HG03520 (cell line): ENCODE measurements around the gene PPM1H.

Experiments used
- ATAC-seq: cut with Tn5 transposase; IDR thresholded peaks from one replicate; pipeline ENCODE4 v1.9.1; 2021; ENCODE audit warnings: mild to moderate bottlenecking, moderate library complexity; ENCODE audit not compliant: unreplicated experiment

The PPM1H gene

GRCh38 chr12:62657363-62657632 lies 277.7 kb downstream of the PPM1H start:
- no peak for ATAC-seq

DNA sequence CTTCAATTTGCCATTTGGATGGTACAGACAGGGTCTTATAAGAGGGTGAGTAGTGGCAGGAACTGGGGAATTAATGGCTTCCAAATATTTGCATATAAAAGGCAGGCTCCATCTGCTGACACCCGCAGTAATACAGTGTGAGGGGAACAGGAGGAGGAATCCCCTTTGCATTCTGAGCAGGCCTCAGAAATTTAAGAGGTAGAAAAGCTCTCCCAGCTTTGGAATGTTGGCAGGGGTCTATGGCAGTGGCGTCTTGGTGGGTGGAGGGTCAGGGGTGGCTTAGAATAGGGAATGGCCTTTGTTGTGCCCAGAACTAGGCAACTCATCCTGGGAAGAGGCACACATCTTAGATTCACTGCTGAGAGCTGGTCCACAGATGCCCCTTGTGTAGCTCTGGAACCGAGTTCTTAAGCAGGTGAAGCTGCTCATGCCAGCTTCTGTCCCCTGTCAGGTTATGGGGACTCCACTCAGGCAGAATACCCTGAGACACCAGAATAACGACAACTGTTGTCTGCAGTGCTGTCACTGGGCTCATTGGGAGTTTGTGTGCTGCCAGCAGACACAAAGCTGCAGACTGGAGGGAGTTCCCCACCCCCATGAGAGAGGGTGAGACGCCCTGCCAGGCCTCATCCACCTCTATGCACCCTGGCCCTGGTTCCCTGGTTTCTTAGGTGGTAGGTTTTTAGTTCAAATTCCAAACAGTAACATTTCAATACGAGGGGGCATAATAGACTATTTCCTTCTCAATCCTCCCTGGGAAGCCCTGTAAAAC lies 278.2 kb downstream of the PPM1H start:
- ATAC-seq = no peak

DNA sequence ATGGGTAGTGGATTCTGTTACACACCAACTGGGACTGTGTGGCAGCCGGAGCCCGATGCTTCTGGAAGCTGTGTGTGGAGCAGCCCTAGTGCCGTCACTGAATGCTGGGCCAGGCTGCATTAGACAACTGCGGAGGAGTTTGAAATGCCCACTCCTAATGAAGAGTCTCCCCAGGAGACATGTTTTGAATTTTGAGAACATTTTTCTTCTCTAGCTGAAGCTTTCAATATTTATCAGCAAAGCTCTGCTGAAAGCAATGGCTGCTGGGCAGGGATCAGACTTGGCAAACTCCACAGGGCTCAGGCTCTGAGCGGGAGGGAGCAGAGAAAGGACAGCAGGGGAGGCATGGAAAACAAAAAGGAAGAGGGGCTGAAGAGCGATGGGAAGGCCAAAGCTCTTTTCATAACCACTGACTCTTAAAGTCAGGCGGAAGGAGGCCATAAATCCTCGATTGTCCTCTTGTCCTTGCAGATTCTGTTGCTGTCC lies 279.2 kb downstream of the PPM1H start:
- no peak for ATAC-seq

GRCh38 chr12:62654326-62655241 lies 280.4 kb downstream of the PPM1H start:
- ATAC-seq = no peak

DNA sequence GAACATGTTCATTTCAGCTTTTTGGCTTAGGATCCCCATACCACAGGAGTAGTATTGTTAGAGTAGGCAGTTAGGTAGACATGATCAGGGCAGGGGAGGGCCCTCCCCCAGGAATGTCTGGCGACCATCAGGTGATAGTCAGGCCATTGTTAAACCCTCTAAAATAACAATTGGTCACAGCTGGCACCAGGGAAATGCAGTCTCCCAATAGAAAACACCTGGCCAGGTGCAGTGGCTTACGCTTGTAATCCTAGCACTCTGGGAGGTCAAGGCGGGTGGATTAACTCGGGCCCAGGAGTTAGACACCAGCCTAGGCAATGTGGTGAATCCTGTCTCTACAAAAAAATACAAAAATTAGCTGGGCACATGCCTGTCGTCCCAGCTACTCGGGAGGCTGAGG lies 281.2 kb downstream of the PPM1H start:
- ATAC-seq = no peak

GRCh38 chr12:62653304-62653703 lies 281.6 kb downstream of the PPM1H start:
- ATAC-seq = no peak

GRCh38 chr12:62651138-62651537 lies 283.8 kb downstream of the PPM1H start:
- ATAC-seq = no peak

- no peak for ATAC-seq
Measured at GRCh38 chr12:62649412-62650138, 285.4 kb downstream of the PPM1H start.

GRCh38 chr12:62647586-62647985 lies 287.4 kb downstream of the PPM1H start:
- ATAC-seq = no peak

- ATAC-seq = no peak
Measured at GRCh38 chr12:62646566-62646965, 288.4 kb downstream of the PPM1H start.

GRCh38 chr12:62643486-62643885 lies 291.5 kb downstream of the PPM1H start:
- ATAC-seq = no peak

DNA sequence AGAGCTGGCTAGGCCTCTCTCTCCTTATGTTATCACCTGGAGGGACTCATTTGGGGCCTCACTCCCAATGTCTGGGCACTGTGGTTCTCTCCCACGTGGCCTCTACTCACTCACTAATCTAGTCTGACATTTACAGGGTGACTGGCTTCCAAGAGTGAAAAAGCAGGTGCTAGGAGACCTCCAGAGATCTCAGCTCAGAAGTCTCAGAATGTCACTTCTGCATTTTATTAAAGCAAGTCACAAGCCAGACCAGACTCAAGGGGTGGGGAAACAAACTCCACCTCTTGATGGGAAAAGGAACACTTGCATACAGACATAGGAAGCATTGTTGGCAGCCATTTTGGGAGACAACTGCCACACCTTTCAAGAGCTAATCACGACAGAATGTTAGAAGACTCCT lies 292.5 kb downstream of the PPM1H start:
- ATAC-seq = no peak

GRCh38 chr12:62640910-62641448 lies 294.0 kb downstream of the PPM1H start:
- ATAC-seq = peak; percentile 93

DNA sequence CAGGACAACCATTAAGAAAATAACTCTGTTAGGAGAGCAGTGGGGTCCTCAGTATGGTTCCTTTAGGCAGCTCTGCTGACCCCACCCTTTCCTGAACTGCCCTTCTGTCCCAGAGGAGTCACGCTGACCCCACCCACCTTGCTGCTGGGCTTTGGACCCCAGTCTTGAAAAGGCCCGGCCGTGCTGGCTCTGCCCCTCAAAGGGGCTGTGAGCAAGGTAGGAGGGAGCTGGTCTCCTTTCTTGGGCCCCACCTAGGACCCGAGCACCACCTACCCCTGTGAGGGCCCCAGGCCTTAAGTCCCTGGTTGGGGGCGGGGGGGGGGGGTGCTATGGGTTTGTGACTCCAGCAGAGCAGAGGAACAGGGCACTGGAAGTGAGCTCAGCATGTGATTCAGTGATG lies 297.3 kb downstream of the PPM1H start:
- no peak for ATAC-seq

GRCh38 chr12:62635649-62636048 lies 299.3 kb downstream of the PPM1H start:
- ATAC-seq = no peak

DNA sequence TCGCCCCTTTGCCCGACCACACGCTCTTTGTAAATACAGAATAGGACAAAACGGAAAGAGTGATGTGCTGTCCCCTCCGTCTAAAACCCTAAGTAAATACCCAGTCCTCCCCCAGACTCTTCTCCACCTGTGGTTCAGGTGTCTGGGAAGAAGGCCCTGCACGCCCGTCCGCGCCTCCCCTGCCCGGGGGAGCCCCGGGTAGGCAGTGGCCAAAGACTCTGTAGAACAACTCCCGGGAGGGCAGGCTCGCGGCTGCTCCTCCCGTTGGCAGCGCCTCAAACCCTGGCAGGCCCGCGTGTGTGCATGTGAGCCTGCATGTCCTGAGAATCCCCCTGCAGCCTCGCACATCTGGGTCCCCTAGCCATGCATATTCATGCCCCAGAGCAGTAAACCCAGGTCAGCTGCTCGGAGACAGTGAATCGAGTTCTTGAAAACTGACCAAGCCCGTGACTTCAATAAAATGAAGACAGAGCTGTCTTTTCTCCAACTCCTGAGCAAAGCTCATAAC lies 302.5 kb downstream of the PPM1H start:
- peak; percentile 36 for ATAC-seq

DNA sequence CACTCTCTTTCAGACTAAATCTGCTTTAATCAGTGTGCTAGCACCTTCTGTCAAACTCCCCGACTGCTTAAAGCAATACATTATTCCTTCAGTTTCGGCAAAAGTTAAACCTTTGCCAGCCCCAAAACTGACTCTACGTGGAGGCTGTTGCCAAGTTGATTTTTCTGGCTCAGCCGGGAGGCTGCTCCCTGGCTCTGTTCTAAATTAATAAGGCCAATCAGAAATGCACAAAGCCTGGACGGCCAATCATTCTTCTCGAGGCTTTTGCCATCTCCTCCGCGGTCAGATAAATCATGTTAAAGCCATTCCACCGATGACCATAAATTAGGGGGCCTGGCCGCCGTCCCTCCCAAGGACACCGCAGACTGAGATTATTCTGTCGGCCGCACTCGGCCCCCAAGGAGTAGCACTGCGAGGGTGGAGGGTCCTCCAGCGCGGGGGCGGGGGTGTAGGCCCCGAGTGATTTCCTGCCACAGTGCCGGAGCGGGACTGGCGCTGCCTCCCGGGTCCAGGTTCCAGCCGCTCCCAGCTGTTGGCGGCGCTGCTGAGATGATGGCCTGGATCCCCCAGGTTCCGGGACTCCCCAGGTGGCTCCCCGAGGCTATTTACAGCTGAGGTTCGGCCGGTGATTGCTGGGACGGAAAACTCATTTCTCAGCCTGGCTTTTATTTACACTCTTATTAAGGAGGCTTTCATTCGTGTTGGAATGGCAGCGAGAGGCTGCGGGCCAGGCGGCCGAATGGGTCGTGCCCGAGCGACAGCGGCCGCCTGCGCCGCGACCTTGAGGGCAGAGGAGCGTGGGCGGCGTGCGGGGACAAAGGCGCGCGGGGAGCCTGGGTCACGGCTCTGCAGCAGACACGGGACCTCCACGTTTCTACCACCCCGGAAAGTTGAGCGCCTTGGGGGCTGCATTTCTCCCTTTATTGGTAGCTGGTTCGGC lies 303.2 kb downstream of the PPM1H start:
- peak; percentile 56 for ATAC-seq

GRCh38 chr12:62629971-62630739 lies 304.8 kb downstream of the PPM1H start:
- no peak for ATAC-seq

DNA sequence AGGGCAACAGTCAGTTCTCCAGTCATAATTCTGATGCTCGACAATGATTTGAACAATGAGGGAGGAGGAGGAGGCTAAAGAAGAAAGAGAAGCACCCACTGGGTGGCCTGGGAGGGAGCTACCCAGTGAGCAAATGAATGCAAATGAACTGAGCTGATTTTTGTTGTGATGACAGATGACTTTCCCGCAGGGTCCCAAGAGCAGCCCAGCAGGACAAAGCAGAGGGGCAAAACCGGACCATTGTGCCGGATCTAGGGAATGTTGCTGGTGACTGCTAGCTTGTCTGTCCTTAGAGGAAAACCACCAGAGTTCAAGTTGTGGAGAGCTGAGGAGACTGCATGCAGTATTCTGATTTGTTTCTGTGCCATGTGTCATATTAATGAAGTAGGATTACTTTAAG lies 305.5 kb downstream of the PPM1H start:
- ATAC-seq = no peak
